Right renal cortex interstitium (tissue), 3 donors: ENCODE data around the gene CSPG4. TPM values are rescaled to one million over a fixed set of nuclear protein-coding genes. Genes with fewer than 3 reads are reported as not detected.
"Not testable (repeated sequence)": the region's sequence is repeated elsewhere in the genome, so short reads cannot be mapped to it uniquely, and the experiment has no call there.

Source experiments
- DNase-seq, 3 donors: peaks; one replicate each; pipeline ENCODE4 v3.0.0-alpha.2; 2013; ENCODE audit warnings: low read depth in 3 of 3, low spot score in 2 of 3
- polyA plus RNA-seq, 3 donors: library from polyadenylated mRNA; unstranded; fragments of 120-200 nt; gene quantifications; one replicate each; pipeline ENCODE4 v1.2.1, GENCODE V29; 2013; ENCODE audit not compliant: insufficient read length in 3 of 3

The CSPG4 gene
- polyA plus RNA-seq, 3 donors: 6.4 to 7.5 (median 6.9) TPM

DNA sequence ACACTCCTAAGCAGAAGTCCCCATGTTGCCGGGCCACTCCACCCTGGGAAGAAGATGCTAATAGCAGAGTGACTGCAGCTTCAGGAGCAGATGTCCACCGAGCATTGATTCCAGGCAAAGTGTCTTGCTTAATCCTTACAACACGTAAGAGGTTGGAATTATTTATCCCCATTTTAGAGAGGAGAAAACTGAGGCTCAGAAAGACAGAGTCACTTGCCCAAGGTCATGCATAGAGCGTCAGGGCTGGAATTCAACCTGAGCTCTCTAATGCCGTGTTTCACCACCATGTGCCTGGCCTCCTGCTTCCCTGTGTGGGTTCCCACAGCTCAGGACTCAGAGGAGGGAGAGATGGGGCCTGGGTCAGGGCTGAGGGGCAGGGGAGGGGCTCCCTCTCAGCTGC, 7.3 kb downstream of the CSPG4 start:
- DNase-seq: not testable (repeated sequence)

DNA sequence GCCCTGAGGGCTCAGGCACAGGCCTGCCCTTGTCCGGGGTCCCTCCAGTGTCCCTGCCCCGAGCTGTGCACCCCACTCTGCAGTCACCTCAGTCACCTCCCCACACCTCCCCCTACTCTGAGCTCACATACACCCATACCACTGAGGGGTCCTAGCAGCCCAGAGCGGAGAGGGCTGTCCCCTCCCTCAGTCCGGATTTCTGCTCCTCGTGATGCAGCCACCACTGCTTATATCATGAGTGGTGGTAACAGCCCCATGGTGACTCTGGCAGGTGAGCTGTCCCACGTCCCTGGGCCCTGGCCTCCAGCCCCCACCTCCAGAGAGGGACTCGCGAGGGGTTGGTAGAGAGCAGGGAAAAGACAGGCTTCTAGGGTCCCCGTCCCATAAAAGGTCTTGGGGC, 8.0 kb downstream of the CSPG4 start:
- DNase-seq: no peak

DNA sequence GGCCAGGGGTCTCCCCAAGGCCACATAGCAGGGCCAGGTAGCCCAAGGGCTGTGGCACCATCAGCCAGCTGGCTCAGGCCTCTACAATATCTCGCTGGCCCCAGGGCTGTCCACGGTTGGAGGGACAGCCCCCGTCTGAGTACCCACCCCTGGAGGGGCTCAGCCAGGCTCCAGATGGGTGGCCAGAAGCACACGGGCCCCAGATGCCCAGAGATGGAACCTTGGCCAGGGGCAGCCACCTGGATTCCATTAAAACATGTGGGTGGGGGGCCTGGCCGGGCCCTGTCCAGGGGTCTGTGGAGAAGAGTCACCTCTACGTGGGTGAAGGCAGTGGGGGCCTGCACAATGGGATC, 8.4 kb downstream of the CSPG4 start:
- DNase-seq: no peak

DNA sequence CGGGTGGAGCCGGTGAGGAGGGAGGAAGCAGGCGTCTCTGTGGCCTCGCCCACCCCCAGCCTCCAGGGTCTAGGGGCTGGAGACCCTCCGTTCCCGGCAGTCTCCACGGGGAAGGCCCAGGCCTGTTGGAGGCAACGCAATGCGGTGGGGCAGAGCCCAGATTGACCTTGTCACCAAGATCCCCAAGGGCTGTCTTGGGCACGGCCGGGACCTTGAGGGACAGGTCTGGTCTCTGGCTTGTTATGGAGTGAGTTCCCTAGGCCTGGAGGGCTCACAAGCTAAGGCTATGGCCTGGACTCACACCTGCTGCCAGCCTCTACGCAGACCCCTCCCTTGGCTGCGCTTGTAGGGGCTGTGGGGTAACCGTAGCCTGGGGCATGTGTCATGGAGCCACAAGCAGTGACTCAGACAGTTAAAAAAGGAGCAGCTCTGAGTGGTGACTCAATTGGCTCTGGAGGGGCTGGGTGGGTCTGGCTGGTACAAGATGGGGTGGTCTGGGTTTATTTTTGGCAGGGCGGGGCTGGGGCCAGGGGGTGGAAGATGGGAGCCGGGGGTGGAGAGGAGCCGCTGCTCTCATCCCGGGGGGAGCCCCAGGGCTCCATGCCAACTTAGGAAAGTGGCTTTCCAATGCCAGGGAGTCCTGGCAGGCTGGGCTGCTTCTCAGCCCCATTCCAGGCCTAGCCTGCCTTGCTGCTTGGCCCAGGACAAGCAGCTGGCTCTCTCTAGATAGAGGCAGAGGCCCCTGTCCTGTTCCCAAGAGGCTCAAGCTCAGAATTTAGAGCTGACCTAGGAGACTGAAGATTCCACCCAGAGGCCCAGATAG, 9.0 kb downstream of the CSPG4 start:
- DNase-seq: not testable (repeated sequence)

DNA sequence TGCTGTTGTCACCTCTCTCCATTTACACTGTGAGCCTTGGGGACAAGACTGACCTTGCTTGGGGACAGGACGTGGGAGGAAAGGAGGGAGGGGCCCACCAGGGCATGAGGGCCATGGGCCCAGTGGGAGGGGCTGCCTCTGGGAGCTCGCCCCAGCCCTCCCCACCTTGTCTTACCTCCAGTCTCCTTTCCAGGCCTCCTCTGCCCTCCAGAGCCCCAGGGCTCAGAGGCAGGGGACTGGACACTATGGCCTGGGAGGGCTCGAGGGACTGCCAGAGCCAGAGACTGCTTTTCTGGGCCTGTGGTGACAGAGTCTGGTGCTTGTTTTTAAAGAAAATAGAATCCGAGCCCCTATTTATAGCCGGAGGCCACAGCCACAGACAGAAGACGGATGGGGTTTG, 10.2 kb downstream of the CSPG4 start:
- no peak for DNase-seq

DNA sequence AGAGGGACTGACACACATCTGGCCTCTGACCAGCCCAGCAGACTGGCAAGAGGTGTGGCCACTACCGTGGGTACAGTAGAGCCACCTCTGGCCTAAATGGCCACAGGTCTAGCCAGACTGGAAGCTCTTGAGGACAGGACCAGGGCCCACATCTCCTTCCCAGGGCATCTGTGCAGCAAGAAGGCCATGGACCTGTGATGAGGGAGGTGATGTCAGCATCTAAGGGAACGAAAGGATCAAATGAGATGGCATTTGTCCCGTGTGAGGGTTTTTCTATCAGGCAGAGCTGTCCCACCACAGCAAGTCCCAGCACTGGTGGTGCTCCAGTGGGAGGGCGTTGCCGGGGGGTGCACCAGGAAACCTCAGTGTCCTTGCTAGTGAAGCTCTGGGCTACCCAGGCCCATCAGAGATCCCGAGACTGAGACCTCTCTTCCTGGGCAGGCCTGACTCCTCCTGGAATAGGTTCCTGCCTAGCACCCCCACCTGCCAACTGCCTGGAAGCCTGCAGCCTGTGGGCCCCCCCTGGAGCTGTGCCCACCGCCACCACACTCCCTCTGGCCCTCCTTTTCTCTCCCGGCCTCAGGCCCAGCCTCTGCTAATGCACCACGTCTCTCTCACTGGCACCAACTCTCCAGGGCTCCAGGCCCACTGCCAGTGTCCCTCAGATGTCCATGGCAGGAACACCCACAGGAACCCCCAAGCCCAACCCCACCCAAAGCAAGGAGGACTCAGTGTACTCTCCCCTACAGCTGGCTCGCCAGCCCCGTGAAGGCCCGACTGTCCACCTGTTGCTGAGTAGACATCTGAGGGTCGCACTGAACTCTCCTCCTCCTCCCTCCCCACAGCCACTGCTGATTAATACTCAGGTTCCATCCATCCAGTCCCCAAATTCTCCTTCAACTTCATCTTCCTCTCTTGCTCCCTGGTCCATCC, 11.3 kb downstream of the CSPG4 start:
- DNase-seq: not testable (repeated sequence)

DNA sequence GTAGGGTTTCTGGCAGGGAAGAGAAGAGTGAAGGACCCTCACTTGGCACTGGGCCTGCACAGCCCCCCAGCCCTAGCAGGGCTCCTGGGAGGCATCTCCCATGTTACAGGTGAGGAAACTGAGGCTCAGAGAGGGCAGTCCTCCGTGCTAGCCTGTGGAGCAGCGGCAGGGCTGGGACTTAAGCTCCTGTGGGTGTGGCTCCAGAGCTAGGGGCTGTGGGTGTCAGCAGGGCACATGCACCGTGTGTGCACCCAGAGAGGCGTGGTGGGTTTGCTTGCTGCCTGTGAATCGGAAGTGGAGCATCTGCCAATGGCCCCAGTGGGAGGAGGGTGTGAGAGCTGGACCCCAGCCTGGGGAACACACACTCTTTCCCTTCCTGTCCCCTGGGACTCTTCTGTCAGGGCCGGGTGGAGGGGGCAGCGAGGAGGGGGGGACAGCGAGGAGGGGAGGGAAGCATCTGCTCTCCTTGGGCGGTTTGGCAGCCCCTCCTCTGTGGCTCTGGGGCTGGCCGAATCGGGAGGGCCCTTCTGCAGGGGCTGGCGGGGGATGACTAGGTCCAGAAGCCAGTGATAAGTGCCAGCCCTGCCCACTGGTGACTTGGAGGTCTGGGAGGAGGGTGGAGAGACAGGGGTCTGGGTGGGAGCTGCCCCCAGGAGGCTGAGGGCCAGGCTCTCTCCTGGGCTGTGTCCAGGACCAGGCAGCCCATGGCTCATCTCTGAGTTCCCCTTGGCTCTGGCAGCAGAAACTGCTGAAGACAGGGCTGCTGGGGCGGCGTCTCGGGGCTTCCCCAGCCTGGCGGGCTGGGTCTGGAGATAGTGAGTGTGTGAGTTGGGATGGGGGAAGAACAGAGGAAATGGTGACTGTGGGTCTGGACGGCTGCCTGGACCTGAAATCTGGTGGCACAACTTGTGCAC, 12.4 kb downstream of the CSPG4 start:
- DNase-seq: not testable (repeated sequence)

DNA sequence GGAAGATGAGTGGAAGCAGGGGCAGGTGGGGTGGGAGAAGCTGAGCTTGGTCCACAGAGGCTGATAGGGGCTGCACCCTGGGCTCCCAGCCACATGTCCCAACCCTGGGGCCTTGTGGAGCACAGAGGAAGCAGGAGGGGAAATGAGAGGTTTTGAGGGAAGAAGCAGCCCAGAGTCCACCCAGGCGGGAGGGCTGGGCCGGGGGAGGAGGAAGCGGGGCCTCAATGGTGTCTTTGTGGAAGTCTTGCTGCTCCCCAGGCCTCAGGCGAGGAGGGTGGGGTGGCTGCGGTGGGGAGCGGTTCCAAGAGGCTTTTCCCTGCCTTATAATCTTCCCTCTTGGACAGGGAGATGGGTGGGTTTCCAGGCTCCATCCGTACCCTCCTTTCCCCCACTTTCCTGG, 13.1 kb downstream of the CSPG4 start:
- DNase-seq: not testable (repeated sequence)

DNA sequence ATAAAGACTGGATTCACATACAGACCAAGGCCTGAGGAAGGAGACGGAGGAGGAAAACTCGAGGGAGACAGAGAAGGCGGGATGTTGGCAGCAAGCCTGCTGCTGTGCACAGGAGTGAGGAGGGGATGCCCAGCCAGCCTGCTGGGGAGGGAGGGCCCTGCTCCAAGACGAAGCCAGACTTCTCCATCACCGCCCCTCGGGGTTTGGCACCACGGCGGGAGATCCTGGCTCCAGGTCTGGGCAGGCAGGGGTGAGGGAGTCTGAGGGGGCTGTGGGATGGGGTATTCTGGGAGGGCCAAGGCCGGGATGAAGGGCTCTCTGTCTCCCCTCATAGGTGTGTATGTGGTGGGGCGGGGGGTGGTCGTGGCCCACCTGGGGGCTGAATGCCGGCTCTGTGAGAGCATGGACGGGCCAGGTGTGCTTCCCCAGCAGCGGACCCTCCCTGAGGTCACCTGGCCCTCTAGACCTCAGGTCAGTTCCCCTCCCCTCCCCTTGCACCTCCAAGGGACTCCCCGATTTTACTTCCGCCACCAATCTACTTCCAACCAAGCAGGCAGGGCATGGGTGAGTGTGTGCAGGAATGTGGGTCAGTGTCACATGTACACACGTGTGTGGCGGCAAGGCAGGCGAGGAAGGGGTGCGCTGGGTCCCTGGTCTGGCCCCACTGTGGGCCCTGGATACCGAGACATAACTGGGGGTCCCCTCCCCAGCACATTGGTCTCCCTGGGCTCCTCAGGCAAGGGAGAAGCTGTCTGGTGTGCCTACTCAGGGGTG, 14.5 kb downstream of the CSPG4 start:
- DNase-seq: not testable (repeated sequence)

DNA sequence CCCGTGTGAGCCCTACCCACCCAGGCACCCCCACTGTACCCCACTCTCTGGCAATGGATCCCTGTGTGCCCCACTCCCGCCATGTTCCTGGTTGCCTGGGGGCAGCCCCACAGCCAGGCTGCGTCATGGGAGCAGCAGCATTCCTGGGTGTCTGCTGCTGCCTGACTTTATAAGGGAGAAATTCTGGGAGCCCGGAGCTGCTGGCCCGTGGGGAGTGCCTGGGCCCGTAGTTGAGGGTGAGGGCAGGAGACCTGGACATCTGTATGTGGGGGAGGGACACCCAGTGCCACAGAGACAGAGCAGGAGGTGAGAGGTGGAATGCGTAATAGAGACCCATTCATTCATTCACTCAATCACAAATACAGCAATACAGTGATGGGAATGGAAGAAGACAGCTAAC, 15.1 kb downstream of the CSPG4 start:
- no peak for DNase-seq

DNA sequence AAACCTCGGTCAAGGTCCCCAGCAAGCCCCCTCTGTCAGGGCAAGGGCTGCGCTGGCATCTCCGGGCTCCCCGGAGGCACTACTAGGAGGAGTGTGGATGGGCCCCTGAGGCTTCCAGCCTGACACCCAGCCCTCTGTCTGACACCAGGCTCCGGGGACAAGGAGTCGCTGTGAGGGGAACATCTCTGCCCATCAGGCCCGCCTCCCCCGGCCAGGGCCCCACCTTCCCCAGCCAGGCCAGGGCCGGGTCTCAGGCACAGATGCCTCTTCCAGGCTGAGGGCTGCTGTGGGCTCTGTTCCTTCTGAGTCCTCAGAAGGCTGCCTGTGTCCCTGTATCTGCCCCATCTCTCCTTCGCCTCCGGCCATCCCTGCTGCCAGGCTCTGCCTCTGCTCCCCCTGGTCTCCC, 15.8 kb downstream of the CSPG4 start:
- DNase-seq: no peak

DNA sequence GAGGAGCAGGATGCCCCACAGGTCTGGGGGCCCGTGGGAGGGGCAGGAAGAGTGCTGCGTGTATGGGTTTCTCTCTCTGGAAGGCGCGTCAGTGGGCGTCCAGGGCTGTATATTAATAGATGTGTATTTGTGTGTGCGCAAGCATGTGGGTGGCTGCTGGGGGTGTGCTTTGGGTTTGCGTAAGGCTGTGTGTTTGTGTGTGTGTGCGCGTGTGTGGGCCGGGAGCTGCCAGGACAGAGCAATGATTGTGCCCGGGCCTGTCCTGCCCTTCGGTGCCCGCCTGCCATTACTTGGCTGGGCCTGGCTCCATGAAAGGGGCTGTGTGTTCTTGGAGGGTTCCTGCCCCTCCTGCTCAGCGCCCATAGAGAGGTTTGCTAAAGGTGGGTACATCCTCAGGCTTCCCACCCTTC, 16.3 kb downstream of the CSPG4 start:
- DNase-seq: no peak

DNA sequence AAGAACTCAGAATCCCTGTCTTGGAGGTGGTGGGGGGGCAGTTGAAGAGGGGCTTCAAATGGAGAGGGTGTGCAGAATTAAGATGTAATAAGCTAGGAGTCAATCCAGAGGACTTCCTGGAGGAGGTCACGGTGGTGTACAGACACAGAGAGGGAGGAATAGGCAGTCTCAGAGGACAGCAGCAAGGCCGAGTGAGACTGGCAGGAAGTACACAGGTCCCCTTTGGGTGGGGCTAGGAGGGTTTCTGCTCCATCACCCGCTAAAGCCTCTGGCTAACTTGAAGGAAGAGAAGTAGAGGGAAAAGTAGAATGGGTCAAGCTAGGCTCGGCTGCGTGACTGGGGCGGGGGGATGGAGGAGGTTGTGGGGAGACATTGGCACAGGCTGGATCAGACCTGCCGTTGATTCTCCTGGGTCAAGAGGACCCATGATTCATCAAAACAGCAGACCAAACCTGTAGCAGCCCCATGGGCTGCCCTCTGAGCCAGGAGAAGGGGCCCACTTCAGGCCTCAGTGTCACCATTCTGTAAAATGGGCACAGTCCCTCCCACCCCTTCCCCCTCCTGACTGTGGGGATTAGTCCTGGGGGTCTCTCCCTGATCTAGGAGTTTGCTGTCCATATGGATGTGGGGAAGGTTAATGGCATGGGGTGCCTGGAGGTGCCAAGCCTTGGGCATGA, 16.9 kb downstream of the CSPG4 start:
- DNase-seq: no peak

DNA sequence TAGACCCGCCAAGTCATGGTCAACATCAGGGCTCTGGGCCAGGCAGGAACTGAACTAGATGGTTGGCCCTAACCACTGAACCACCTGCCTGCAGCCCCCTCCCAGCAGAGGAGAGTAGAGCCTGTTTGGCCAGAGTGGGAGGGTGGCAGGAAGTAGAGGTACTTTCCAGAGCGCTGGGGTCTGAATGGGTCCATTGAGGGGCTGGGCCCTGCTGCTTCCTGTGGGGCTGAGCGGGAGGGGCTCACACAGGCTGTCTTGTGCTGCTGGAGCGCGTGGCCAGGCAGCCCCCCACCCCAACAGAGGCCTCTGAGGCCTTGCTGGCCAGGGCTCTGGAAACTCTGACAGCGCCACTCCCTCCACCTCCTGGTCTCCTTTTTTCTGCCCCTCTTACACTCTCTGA, 17.4 kb downstream of the CSPG4 start:
- no peak for DNase-seq

DNA sequence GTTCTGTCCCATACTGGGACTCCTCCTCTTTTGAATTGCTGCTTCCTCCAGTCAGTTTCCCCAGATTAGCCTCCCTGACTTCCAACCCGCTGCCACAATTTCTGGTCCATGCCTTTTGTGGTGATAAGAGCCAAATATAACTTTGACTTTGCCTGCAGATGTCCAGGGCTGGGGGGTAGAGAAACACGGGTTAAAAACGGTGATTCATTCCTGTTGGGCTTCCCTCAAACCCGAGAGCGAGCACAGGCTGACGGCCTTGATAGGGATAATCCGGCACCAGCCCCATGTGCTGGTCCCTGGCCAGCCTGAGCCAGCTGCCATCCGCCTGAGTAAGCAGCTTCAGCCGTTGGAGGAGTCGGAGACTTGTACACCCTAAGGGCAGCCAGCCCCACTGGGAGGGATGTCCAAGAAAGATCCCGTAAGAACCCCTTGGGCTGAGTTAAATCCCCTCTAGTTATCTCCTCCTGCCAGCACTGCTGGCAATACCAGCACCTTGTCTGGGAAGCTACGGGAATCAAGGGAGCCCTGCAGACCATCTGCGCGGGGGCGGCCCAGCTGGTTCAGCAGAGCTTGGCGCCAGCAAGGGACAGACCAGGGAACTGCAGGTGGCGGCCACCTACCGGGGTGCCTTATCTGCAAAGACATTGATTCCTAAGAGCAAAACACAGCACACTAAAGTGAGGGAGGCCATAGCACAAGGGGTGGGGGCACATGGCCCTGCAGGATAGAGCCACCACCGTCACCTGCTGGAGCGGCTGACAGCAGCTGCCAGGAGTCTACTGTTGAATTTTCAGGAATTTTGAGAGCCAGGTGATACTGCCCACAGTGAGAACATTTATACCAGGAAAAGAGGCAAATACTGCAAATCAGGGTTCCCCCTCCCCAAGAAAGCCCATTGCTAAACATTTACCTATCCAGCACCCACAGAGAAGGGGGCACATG, 18.1 kb downstream of the CSPG4 start:
- DNase-seq: no peak

DNA sequence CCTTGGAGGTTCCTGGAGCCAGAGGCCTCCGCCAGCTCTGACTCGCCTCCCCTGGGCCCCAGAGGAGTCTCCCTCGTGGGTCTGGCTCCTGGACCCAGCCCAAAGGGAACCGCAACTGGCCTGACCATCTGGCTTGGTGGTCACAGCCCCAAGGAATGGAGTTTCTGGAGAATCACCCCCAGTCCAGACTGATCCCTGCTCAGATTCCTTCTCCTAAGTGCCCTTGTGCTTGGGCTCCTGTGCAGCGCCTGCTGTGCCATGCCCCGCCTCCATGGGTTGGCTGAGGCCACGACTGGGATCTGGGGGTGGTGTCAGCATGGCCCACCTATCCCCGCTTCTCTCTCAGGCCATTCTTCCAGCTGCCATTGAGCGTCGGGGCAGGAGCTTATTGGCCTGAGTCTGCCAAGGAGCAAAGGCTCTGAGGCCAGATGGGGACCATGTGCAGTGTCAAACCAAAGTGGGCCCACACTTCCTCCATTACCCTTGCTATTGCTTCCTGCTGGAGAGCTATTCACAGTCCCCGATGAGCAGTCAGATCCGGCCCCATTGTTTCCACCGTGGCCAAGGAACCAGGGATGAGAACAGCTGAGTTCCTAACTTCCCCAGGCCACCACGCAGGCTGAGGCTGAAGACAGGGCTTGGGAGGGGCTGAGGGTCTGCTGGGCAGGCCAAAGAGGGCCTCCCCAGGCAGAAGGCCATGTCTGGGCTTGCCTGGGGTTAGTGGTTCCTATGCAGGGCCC, 19.0 kb downstream of the CSPG4 start:
- no peak for DNase-seq

DNA sequence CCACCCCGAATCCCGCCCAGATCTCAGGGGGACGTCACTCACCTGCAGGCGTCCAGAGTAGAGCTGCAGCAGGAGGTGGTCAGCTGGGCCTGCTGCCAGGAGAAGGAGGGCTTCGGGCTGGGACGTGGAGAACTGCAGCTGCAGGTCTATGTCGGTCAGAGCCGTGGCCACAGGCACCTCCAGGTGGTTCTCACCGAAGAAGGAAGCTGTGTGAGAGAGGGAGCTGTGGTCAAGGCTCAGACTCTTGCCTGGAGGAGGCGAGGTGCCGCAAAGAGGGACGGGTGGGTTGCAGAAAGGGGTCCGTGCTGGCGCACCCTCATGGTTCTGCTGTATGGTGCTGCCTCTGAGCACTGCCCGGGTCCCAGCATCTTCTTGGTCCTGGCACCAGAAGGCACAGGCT, 19.6 kb downstream of the CSPG4 start:
- DNase-seq: not testable (repeated sequence)

DNA sequence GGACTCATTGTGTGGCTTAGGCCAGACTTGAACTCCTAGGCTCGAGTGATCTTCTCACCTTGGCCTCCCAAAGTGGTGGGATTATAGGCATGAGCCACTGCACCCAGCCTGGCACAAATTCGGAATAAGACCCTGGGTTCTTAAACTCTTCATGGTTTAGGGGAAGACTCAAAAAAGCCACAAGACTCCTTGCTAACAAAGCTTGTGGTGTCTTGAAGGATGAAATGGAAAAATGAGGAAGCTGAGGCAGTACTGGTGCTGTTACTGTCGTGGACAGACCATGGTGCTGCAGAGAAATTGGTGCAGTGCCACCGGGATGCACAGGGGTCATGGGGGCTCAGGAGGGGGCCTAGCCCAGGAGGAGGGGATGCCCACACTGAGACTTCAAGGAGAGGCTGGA, 20.3 kb downstream of the CSPG4 start:
- not testable (repeated sequence) for DNase-seq
